Right lobe of liver (tissue), 6 donors: ENCODE measurements around the gene ZFAND3. TPM values are rescaled to one million over a fixed set of nuclear protein-coding genes. Genes with fewer than 3 reads are reported as not detected.
A peak's percentile ranks its signal among the peaks of the same experiment; 100 is the strongest.

ENCODE experiments used
- ATAC-seq, 4 donors: fragments of 200-7000 bp; cut with Tn5 transposase; one replicate each; pipeline ENCODE4 v1.9.1; 2020; ENCODE audit warnings: mild to moderate bottlenecking in 4 of 4, moderate library complexity in 4 of 4
- DNase-seq, 3 donors: peaks; one replicate each; pipeline ENCODE4 v3.0.0-alpha.2; 2020
- H3K27ac ChIP-seq, 3 donors: fragments of 200-600 bp; one replicate each; pipeline ENCODE4 v1.8.0; 2022
- H3K27me3 ChIP-seq, 2 donors: fragments of 200-600 bp; one replicate each; pipeline ENCODE4 v1.8.0; 2022
- H3K36me3 ChIP-seq, 4 donors: fragments of 200-600 bp; sonication (generic) in 1 of 4; one replicate each; pipeline versions ENCODE4 v1.5.1 to v1.8.0; 2017 to 2022; ENCODE audit warnings: control low read depth in 1 of 4
- H3K4me1 ChIP-seq, 4 donors: fragments of 200-600 bp; sonication (generic) in 1 of 4; one replicate each; pipeline versions ENCODE4 v1.5.1 to v1.8.0; 2017 to 2022; ENCODE audit warnings: control low read depth in 1 of 4
- H3K4me3 ChIP-seq, 3 donors: fragments of 200-600 bp; one replicate each; pipeline ENCODE4 v1.8.0; 2022
- H3K9me3 ChIP-seq, 4 donors: fragments of 200-600 bp; sonication (generic) in 1 of 4; one replicate each; pipeline versions ENCODE4 v1.5.1 to v1.8.0; 2017 to 2022; ENCODE audit warnings: control low read depth in 1 of 4
- POLR2A ChIP-seq: fragments of 450-650 bp; IDR thresholded peaks from one replicate; pipeline ENCODE4 v1.6.1; 2017; ENCODE audit warnings: antibody characterized with exemption, mild to moderate bottlenecking
- WGBS: methylation state at CpG from one replicate; pipeline ENCODE4 v1.1.6; 2018; ENCODE audit warnings: low coverage, low lambda C conversion rate; ENCODE audit not compliant: insufficient coverage; ENCODE audit errors: missing lambda C conversion rate; 5-methylcytosine and 5-hydroxymethylcytosine counted together
- intact Hi-C, 2 donors: fragments of 100-400 bp; cut with DNase I; formaldehyde crosslinking; loops; one replicate each; pipeline versions ENCODE4 v1.11.2 to v1.14.1; 2022
- total RNA-seq, 6 experiments: library from RNA; depleted of rRNA in 2 of 6; stranded (reverse); fragments of >200 nt in 2 of 6; fragmentation: NEBNext Ultra II Directional in 3 of 6; extraction: Animal tissue kit (Norgen Biotek cat#: 25700) in 3 of 6; gene quantifications; one replicate each; pipeline versions ENCODE4 v1.1.0 to v1.2.4, GENCODE V29; 2016 to 2023
- TF ChIP-seq, protein P1 (sequence below), 4 donors: fragments of 200-600 bp in 3 of 4; fragments of 450-650 bp in 1 of 4; IDR thresholded peaks; one replicate each; pipeline versions ENCODE4 v1.5.1 to v1.8.0; 2016 to 2022; ENCODE audit warnings: antibody characterized with exemption in 4 of 4, mild to moderate bottlenecking in 2 of 4
- donor health status: DM: no; HTN: yes; CAD: no.
- donor health status: DM: no; HTN: no; CAD: no.
- donor health status: DM: no; HTN: no; CAD: no.
- donor health status: DM: no; HTN: yes; CAD: no.
- donor health status: DM: no; HTN: yes; CAD: no.

Gene ZFAND3
- total RNA-seq, 6 experiments from 2014 or later: 43.1 to 66.5 (median 53.2) TPM

DNA sequence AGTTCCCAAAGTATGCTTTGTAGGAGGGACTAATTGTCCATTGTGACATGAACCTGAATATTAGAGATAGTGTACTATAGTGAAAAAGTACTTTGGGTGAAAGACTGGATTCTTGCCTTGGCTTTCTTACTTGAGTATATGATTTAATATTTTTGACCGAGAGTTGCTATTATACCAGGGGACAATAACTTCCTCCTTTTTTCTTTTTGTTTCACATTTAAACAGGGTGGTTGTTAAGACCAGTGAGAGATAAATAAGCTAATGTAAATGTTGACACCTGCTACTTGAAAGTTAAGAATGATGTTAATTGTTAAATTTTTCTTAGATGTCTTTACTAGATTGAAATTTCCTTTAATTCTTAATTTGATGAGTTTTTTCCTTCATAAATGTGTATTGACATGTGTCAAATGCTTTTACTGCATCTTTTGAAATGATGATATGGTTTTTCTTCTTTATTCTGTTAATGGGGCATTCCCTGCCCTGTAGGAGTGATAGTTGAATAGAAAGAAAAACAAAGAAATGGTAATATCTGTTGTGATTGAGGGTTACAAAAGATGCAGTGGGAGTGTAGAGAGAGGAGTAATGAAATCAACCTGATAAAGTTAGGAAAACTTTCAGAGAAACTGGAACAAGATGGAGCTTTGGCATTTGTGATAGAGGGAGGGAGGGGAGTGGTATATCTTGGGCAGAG, 48.4 kb downstream of the ZFAND3 start:
- ATAC-seq: no peak
- H3K4me3 ChIP-seq: no peak overlapping the region
- TF ChIP-seq, protein P1, sequence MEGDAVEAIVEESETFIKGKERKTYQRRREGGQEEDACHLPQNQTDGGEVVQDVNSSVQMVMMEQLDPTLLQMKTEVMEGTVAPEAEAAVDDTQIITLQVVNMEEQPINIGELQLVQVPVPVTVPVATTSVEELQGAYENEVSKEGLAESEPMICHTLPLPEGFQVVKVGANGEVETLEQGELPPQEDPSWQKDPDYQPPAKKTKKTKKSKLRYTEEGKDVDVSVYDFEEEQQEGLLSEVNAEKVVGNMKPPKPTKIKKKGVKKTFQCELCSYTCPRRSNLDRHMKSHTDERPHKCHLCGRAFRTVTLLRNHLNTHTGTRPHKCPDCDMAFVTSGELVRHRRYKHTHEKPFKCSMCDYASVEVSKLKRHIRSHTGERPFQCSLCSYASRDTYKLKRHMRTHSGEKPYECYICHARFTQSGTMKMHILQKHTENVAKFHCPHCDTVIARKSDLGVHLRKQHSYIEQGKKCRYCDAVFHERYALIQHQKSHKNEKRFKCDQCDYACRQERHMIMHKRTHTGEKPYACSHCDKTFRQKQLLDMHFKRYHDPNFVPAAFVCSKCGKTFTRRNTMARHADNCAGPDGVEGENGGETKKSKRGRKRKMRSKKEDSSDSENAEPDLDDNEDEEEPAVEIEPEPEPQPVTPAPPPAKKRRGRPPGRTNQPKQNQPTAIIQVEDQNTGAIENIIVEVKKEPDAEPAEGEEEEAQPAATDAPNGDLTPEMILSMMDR (IDR thresholded peaks at IDR 0.05): no peak
- no peak for TF ChIP-seq POLR2A
- 71% methylated on average over 1 of the region's 1 CpG for WGBS
- H3K4me1 ChIP-seq: peaks cover 0 to 11% (median 0%) of the 10 kb centered on the region in 4 donors
- peaks cover 0 to 3% (median 0%) of the 10 kb centered on the region in 4 donors for H3K36me3 ChIP-seq
- intact Hi-C loops: no loop called here
- no peaks in the 10 kb centered on the region for H3K9me3 ChIP-seq
- H3K27ac ChIP-seq: no peak overlapping the region
- DNase-seq: no peak
- no peaks in the 10 kb centered on the region for H3K27me3 ChIP-seq

DNA sequence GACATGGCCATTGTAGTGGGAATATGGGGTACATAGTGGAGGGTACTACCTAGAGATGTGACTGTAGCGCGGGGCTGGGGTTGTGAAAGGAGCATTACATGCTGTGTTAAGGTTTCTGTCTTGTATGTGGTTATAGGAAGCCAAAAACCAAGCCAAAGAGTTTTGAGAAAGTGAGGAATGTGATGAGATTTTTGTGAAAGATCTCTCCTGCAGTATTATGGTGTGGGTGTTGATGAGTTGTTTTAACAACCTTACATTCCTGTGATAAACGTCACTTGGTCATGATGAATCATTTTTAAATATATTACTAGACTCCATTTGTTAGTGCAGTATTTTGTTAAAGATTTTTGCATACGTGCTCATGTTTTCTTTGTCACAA, 48.9 kb downstream of the ZFAND3 start:
- DNase-seq (no peak), ATAC-seq (peak in 1 of 4 donors; percentile 15)
- TF ChIP-seq POLR2A: no peak
- TF ChIP-seq, protein P1 (IDR thresholded peaks at IDR 0.05): no peak
- Histone ChIP-seq H3K27me3 (no peaks in the 10 kb centered on the region), H3K27ac (no peak overlapping the region), H3K36me3 (peaks cover 0 to 1% (median 0%) of the 10 kb centered on the region in 4 donors), H3K4me3 (no peak overlapping the region), H3K9me3 (no peaks in the 10 kb centered on the region), H3K4me1 (peaks cover 0 to 7% (median 0%) of the 10 kb centered on the region in 4 donors)
- intact Hi-C loops: no loop called here
- WGBS: 73% methylated on average over 4 of the region's 4 CpGs

DNA sequence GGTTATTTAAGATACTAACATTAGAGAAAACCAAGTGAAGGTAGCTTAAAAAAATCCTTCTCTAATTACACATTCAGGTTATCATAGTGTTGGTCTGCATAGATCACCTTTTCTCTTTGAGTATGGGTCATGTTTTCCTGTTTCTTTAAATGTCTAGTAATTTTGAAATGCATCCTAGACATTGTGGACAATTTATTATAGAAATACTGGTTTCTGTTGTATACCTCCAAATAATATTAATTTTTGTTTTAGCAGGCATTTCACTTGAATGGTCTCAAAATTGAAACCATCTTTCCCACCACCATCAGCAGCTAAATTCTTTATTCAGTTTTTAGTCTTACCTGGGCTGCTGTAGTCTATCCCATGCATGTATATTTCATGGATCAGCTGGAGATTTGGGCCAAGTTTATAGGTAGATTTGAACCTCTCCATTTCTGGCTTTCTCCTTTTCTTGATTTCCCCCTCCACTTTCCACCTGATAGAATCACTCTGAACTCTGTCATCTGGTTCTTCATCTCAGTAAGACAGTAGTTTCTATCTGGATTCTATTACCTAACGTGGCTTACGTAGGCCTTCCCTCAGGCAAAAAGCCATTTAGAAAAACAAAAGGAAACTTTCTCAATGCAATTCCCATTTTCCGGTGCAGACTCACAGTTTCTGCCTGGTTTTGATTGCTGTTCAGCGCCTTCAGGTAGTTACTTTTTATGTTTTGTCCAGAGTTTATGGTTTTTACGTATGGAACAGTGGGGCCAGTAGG, 52.3 kb downstream of the ZFAND3 start:
- 87% methylated on average over 5 of the region's 5 CpGs for WGBS
- no peak overlapping the region for H3K4me3 ChIP-seq

DNA sequence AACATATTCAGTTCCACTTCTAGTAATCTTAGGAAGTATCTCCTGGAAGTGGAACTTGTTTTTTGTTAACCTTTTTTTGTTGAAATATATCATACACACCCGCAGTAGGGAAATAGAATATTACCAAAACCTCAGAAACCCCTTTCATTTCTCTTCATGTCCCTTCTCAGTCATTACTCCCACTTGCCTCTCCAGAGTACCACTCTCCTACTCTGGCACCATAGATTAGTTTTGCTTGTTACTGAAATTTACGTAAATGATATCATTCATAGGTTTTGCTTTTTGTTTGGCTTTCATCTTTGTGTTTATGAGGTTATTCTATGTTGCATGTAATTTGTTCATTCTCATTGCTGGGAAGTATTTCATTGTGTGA, 52.8 kb downstream of the ZFAND3 start:
- H3K27me3 ChIP-seq: no peaks in the 10 kb centered on the region
- H3K36me3 ChIP-seq: no peaks in the 10 kb centered on the region
- 50% methylated on average over 2 of the region's 2 CpGs for WGBS
- H3K9me3 ChIP-seq: no peaks in the 10 kb centered on the region
- intact Hi-C loops: no loop called here
- TF ChIP-seq POLR2A: no peak
- TF ChIP-seq, protein P1 (IDR thresholded peaks at IDR 0.05): no peak
- no peak overlapping the region for H3K4me3 ChIP-seq
- H3K4me1 ChIP-seq: peaks cover 0 to 12% (median 3%) of the 10 kb centered on the region in 4 donors
- no peak for ATAC-seq
- no peak for DNase-seq
- H3K27ac ChIP-seq: no peak overlapping the region

More for the DNA sequence above, 52.3 kb downstream of the ZFAND3 start:
- ATAC-seq (no peak), DNase-seq (no peak)
- H3K36me3 ChIP-seq: no peaks in the 10 kb centered on the region
- intact Hi-C loops: no loop called here
- H3K27me3 ChIP-seq: no peaks in the 10 kb centered on the region
- H3K9me3 ChIP-seq: no peaks in the 10 kb centered on the region
- no peak for TF ChIP-seq POLR2A
- TF ChIP-seq, protein P1 (IDR thresholded peaks at IDR 0.05): no peak
- H3K27ac ChIP-seq: no peak overlapping the region
- peaks cover 0 to 12% (median 3%) of the 10 kb centered on the region in 4 donors for H3K4me1 ChIP-seq
